Subcutaneous adipose tissue (tissue), 4 donors: ENCODE data around the gene SUSD4. TPM values are rescaled to one million over a fixed set of nuclear protein-coding genes. Genes with fewer than 3 reads are reported as not detected.

Source experiments
- CTCF ChIP-seq: fragments of 450-650 bp; IDR thresholded peaks from one replicate; pipeline ENCODE4 v1.5.1; 2016; ENCODE audit warnings: low read depth, mild to moderate bottlenecking, control low read depth, antibody characterized with exemption, moderate library complexity
- total RNA-seq, 4 donors: library from RNA; depleted of rRNA; stranded (reverse); fragments of >200 nt; gene quantifications; one replicate each; pipeline ENCODE4 v1.1.0, GENCODE V29; 2016

The SUSD4 gene
- total RNA-seq, 4 donors from 2014 or later = 0.33 TPM; not detected in 3

DNA sequence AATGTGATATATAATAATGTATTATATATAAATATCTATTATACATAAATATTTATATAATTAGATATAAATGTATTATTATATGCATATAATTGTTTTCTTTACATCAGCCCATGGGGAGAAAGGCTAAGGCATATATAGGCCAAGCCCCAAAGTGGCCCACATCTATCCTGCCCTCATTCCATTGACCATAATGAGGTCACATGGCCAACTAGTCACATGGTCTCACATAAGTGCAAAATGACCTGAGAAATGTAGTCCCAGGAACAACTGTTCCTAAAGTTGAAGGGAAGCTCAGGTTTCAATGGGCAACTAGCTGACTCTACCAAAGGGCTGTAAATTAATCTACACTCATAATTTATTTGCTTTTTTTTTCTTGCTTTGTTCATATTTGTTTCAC lies 14.8 kb upstream of the SUSD4 start:
- no peak for TF ChIP-seq CTCF

GRCh38 chr1:223374064-223374610 lies 10.2 kb upstream of the SUSD4 start:
- no peak for TF ChIP-seq CTCF

DNA sequence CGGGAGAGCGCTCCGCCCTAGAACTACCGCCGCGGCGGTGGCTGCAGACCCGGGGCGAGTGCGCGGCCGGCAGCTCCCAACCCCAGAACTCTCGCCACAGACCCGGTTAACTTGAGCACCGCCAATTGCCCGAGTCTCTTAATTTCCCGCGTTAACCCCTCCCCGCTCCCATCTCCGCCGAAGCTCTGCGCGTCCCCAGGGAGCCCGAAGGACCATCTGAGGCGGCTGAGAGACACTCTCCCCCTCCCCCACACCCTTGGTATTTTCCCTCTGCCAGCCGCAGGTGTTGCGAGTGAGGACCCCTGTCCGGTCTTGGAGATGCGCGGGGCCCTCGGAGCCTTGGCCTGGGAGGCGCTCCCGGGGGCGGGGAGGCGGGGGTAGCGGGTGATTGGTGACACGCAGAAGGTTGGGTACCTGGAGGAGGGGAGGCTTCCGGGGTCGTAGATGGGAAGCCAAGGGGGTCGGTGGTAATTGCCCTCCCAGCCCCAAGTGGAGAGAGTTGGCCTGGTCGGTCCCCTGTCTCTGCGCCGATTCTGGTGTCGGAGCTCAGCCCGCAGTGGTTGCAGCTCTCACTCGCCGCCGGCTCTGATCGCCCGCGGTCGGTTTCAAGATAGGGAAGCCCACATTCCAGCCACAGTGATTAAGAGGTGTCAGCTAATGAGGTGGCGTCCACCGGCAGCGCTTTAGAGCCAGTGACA lies 858 bp upstream of the SUSD4 start:
- no peak for TF ChIP-seq CTCF

GRCh38 chr1:223363057-223363855 lies 720 bp downstream of the SUSD4 start:
- TF ChIP-seq CTCF = no peak

GRCh38 chr1:223358826-223359225 lies 5.2 kb downstream of the SUSD4 start:
- no peak for TF ChIP-seq CTCF

DNA sequence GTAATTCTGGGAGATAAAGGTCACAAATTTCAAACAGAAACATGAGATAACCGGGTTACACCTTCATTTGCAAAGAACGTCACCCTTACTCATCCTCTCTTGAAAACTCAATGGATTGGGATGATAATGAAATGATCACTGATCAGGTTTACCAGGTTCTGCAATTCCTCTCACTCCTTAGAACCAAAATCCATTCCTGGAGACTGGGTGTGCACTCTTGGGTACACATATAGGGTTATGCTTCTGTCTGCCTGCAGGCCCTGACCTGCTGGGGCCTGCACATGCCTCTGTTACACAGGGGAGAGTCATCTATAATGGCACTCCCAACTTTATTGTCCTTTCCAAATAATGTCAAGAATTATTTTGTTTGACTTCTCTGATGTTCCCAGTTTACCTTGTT lies 8.3 kb downstream of the SUSD4 start:
- TF ChIP-seq CTCF = no peak

- TF ChIP-seq CTCF = no peak
Observed at GRCh38 chr1:223353939-223354338, 10.0 kb downstream of the SUSD4 start.
